Sigmoid colon (tissue), 7 donors: ENCODE data around the gene FHOD3. TPM values are rescaled to one million over a fixed set of nuclear protein-coding genes. Genes with fewer than 3 reads are reported as not detected.
A peak's percentile ranks its signal among the peaks of the same experiment; 100 is the strongest.

Experiments used
- DNase-seq: peaks from one replicate; pipeline ENCODE4 v3.0.0-alpha.2; 2019
- H3K27ac ChIP-seq, 4 donors: fragments of 200-600 bp; sonication (generic); one replicate each; pipeline ENCODE4 v1.5.1; 2016 to 2019; ENCODE audit warnings: mild to moderate bottlenecking in 1 of 4
- H3K27me3 ChIP-seq, 3 donors: fragments of 200-600 bp; sonication (generic); one replicate each; pipeline ENCODE4 v1.5.1; 2019; ENCODE audit warnings: mild to moderate bottlenecking in 1 of 3
- H3K36me3 ChIP-seq, 4 donors: fragments of 200-600 bp; sonication (generic); one replicate each; pipeline ENCODE4 v1.5.1; 2016 to 2019
- H3K4me1 ChIP-seq, 4 donors: fragments of 200-600 bp; sonication (generic); one replicate each; pipeline ENCODE4 v1.5.1; 2017 to 2019
- H3K4me3 ChIP-seq, 4 donors: fragments of 200-600 bp; sonication (generic); one replicate each; pipeline ENCODE4 v1.5.1; 2017 to 2019; ENCODE audit warnings: mild to moderate bottlenecking in 2 of 4, moderate library complexity in 1 of 4
- H3K9me3 ChIP-seq, 4 donors: fragments of 200-600 bp in 3 of 4; sonication (generic) in 3 of 4; one replicate each; pipeline versions ENCODE4 v1.5.1 to v1.6.1; 2013 to 2019
- CTCF ChIP-seq, 4 experiments: fragments of 450-650 bp in 3 of 4; fragments of 200-600 bp in 1 of 4; IDR thresholded peaks; one replicate each; pipeline ENCODE4 v1.5.1; 2016 to 2019; ENCODE audit warnings: antibody characterized with exemption in 4 of 4, mild to moderate bottlenecking in 3 of 4, moderate library complexity in 2 of 4
- EP300 ChIP-seq, 4 donors: sonication (generic); formaldehyde crosslinking; IDR thresholded peaks; one replicate each; pipeline ENCODE4 v1.6.1; 2017; ENCODE audit warnings: antibody characterized with exemption in 4 of 4
- POLR2A ChIP-seq, 2 donors: fragments of 450-650 bp; IDR thresholded peaks; one replicate each; pipeline ENCODE4 v1.6.1; 2016; ENCODE audit warnings: antibody characterized with exemption in 2 of 2, mild to moderate bottlenecking in 2 of 2, moderate library complexity in 2 of 2
- POLR2AphosphoS5 ChIP-seq, 4 donors: sonication (generic); formaldehyde crosslinking; IDR thresholded peaks; one replicate each; pipeline ENCODE4 v1.6.1; 2017; ENCODE audit warnings: antibody characterized with exemption in 4 of 4
- WGBS, 2 donors: extraction: QIAGEN DNeasy Blood & Tissue Kit; methylation state at CpG; one replicate each; pipeline ENCODE4 v1.1.7; 2013; 5-methylcytosine and 5-hydroxymethylcytosine counted together
- intact Hi-C: fragments of 100-400 bp; cut with DNase I; formaldehyde crosslinking; loops from one replicate; pipeline ENCODE4 v1.15.1; 2023
- polyA plus RNA-seq, 3 donors: library from polyadenylated mRNA; stranded (reverse); fragments of 200-250 nt; gene quantifications; one replicate each; pipeline ENCODE4 v1.2.3, GENCODE V29; 2013
- total RNA-seq, 4 donors: library from RNA; depleted of rRNA; stranded (reverse); fragments of >200 nt; gene quantifications; one replicate each; pipeline ENCODE4 v1.1.0, GENCODE V29; 2016
- donor health status: healthy with polysubstance abuse.
- donor health status: Bipolar disorder and iron deficiency.
- donor health status: healthy.

The FHOD3 gene
- total and polyA plus RNA-seq, 7 donors = 1.2 to 24.9 (median 9.5) TPM

- no peak for DNase-seq
- H3K4me3 ChIP-seq = peak overlapping the region in 2 of 4 donors; percentile 3 to 9
- no peaks in the 10 kb centered on the region for H3K4me1 ChIP-seq
- H3K9me3 ChIP-seq = peaks cover 0 to 3% (median 0%) of the 10 kb centered on the region in 4 donors
- H3K36me3 ChIP-seq = no peaks in the 10 kb centered on the region
- H3K27me3 ChIP-seq = no peaks in the 10 kb centered on the region
- WGBS, 2 donors = 15 to 47% methylated on average over 11 of the region's 11 CpGs
- no peak for TF ChIP-seq POLR2AphosphoS5 (IDR thresholded peaks at IDR 0.05)
- H3K27ac ChIP-seq = peak overlapping the region in 3 of 4 donors; percentile 14 to 33 (median 17)
- intact Hi-C loops = no loop called here
These were observed 375.2 kb downstream of the FHOD3 start for GRCh38 chr18:36672437-36673344.

- Histone ChIP-seq H3K27ac (peak overlapping the region in 1 of 4 donors; percentile 33), H3K36me3 (no peaks in the 10 kb centered on the region), H3K4me3 (no peak overlapping the region), H3K27me3 (no peaks in the 10 kb centered on the region), H3K9me3 (peaks cover 0 to 3% (median 0%) of the 10 kb centered on the region in 4 donors), H3K4me1 (no peaks in the 10 kb centered on the region)
- TF ChIP-seq EP300 (IDR thresholded peaks at IDR 0.05) (no peak), POLR2AphosphoS5 (IDR thresholded peaks at IDR 0.05) (no peak), POLR2A (IDR thresholded peaks at IDR 0.05) (no peak), CTCF (IDR thresholded peaks at IDR 0.05) (no peak)
- intact Hi-C loops = no loop called here
- 76 to 81% methylated on average over 3 of the region's 3 CpGs for WGBS, 2 donors
- DNase-seq = no peak
These were observed 375.9 kb downstream of the FHOD3 start for GRCh38 chr18:36673452-36673851.

- Histone ChIP-seq H3K36me3 (no peaks in the 10 kb centered on the region), H3K27ac (no peak overlapping the region), H3K9me3 (peaks cover 0 to 3% (median 0%) of the 10 kb centered on the region in 4 donors), H3K4me3 (no peak overlapping the region), H3K4me1 (no peaks in the 10 kb centered on the region), H3K27me3 (no peaks in the 10 kb centered on the region)
- TF ChIP-seq POLR2AphosphoS5 (IDR thresholded peaks at IDR 0.05) (no peak), EP300 (IDR thresholded peaks at IDR 0.05) (no peak), POLR2A (IDR thresholded peaks at IDR 0.05) (no peak), CTCF (IDR thresholded peaks at IDR 0.05) (no peak)
- DNase-seq = no peak
- intact Hi-C loops = no loop called here
- 91 to 92% methylated on average over 3 of the region's 3 CpGs for WGBS, 2 donors
These were observed 377.6 kb downstream of the FHOD3 start for GRCh38 chr18:36675076-36675475.

- Histone ChIP-seq H3K27ac (no peak overlapping the region), H3K4me1 (no peaks in the 10 kb centered on the region), H3K36me3 (no peaks in the 10 kb centered on the region), H3K4me3 (no peak overlapping the region), H3K27me3 (no peaks in the 10 kb centered on the region), H3K9me3 (peaks cover 0 to 3% (median 0%) of the 10 kb centered on the region in 4 donors)
- intact Hi-C loops = no loop called here
- DNase-seq = no peak
- WGBS, 2 donors = 83 to 86% methylated on average over 2 of the region's 2 CpGs
- no peak for TF ChIP-seq POLR2AphosphoS5 (IDR thresholded peaks at IDR 0.05)
- TF ChIP-seq CTCF (IDR thresholded peaks at IDR 0.05) = no peak
- TF ChIP-seq EP300 (IDR thresholded peaks at IDR 0.05) = no peak
- TF ChIP-seq POLR2A (IDR thresholded peaks at IDR 0.05) = no peak
These were observed 378.0 kb downstream of the FHOD3 start for GRCh38 chr18:36675542-36675941.

- H3K27ac ChIP-seq = no peak overlapping the region
- WGBS, 2 donors = 0% methylated on average over 1 of the region's 1 CpG
These were observed 379.1 kb downstream of the FHOD3 start for GRCh38 chr18:36676629-36677028.

More at GRCh38 chr18:36676629-36677028, 379.1 kb downstream of the FHOD3 start:
- intact Hi-C loops = no loop called here
- DNase-seq = no peak
- no peaks in the 10 kb centered on the region for H3K36me3 ChIP-seq
- H3K4me3 ChIP-seq = no peak overlapping the region
- H3K4me1 ChIP-seq = no peaks in the 10 kb centered on the region
- peaks cover 0 to 3% (median 0%) of the 10 kb centered on the region in 4 donors for H3K9me3 ChIP-seq
- no peak for TF ChIP-seq POLR2A (IDR thresholded peaks at IDR 0.05)
- TF ChIP-seq EP300 (IDR thresholded peaks at IDR 0.05) = no peak
- TF ChIP-seq POLR2AphosphoS5 (IDR thresholded peaks at IDR 0.05) = no peak
- TF ChIP-seq CTCF (IDR thresholded peaks at IDR 0.05) = no peak
- no peaks in the 10 kb centered on the region for H3K27me3 ChIP-seq
